ENCODE measurements around the gene GRIN3B. TPM values are rescaled to one million over a fixed set of nuclear protein-coding genes. Genes with fewer than 3 reads are reported as not detected.

GRIN3B gene
- total RNA-seq, 4 donors from 2014 or later: 0.24 TPM; not detected in 3

DNA sequence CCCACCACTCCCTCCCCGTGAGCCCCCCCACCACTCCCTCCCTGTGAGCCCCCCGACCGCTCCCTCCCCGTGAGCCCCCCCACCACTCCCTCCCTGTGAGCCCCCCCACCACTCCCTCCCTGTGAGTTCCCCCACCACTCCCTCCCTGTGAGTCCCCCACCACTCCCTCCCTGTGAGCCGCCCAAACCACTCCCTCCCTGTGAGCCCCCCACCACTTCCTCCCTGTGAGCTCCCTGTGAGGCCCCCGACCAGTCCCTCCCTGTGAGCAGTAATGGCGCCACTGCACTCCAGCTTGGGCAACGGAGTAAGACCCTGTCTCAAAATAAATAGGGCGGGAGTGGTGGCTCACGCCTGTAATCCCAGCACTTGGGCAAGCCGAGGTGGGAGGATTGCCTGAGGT is 49.6 kb downstream of the GRIN3B start:
- TF ChIP-seq, protein P1, sequence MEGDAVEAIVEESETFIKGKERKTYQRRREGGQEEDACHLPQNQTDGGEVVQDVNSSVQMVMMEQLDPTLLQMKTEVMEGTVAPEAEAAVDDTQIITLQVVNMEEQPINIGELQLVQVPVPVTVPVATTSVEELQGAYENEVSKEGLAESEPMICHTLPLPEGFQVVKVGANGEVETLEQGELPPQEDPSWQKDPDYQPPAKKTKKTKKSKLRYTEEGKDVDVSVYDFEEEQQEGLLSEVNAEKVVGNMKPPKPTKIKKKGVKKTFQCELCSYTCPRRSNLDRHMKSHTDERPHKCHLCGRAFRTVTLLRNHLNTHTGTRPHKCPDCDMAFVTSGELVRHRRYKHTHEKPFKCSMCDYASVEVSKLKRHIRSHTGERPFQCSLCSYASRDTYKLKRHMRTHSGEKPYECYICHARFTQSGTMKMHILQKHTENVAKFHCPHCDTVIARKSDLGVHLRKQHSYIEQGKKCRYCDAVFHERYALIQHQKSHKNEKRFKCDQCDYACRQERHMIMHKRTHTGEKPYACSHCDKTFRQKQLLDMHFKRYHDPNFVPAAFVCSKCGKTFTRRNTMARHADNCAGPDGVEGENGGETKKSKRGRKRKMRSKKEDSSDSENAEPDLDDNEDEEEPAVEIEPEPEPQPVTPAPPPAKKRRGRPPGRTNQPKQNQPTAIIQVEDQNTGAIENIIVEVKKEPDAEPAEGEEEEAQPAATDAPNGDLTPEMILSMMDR (IDR thresholded peaks at IDR 0.05): no peak
- no peak for DNase-seq (ENCODE audit: low spot score)
- no peak for ATAC-seq (ENCODE audit: low FRiP score)

DNA sequence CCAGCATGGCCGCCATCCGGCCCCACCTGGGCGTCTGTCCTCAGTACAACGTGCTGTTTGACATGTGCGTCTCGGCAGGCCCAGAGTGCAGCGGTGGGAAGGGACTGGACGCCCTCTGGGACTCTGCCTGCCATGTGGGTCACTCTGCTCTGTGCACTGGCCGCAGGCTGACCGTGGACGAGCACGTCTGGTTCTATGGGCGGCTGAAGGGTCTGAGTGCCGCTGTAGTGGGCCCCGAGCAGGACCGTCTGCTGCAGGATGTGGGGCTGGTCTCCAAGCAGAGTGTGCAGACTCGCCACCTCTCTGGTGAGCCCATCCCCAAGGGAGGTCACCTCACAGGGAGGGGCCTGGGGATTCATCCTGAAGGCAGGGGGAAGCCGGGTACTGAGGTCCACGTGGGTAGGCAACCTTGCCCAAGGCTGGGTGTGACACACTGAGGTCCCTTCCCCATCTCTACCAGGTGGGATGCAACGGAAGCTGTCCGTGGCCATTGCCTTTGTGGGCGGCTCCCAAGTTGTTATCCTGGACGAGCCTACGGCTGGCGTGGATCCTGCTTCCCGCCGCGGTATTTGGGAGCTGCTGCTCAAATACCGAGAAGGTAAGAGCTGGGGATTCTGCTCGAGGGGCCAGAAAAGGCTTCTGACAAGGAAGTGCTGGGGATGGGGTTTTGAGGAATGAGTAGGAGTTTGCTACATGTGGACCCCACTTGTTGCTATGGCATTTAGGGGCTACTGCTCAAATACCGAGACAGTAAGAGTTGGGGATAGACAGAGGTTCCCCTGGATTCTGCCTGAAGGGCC is 51.0 kb downstream of the GRIN3B start:
- no peak for ATAC-seq (ENCODE audit: low FRiP score)
- DNase-seq (ENCODE audit: low spot score): no peak
- TF ChIP-seq, protein P1 (IDR thresholded peaks at IDR 0.05): no peak

DNA sequence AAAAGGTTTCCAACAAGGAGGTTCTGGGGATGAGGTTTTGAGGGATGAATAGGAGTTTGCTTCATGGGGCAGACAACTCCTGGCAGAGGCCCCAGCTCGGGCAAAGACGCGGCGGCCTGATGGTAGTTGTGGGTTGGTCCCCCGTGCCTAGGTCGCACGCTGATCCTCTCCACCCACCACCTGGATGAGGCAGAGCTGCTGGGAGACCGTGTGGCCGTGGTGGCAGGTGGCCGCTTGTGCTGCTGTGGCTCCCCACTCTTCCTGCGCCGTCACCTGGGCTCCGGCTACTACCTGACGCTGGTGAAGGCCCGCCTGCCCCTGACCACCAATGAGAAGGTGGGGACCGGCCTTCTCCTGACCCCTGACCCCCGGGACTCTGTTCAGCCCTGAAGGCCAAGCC is 51.6 kb downstream of the GRIN3B start:
- TF ChIP-seq, protein P1 (IDR thresholded peaks at IDR 0.05): no peak
- ATAC-seq (ENCODE audit: low FRiP score): no peak

DNA sequence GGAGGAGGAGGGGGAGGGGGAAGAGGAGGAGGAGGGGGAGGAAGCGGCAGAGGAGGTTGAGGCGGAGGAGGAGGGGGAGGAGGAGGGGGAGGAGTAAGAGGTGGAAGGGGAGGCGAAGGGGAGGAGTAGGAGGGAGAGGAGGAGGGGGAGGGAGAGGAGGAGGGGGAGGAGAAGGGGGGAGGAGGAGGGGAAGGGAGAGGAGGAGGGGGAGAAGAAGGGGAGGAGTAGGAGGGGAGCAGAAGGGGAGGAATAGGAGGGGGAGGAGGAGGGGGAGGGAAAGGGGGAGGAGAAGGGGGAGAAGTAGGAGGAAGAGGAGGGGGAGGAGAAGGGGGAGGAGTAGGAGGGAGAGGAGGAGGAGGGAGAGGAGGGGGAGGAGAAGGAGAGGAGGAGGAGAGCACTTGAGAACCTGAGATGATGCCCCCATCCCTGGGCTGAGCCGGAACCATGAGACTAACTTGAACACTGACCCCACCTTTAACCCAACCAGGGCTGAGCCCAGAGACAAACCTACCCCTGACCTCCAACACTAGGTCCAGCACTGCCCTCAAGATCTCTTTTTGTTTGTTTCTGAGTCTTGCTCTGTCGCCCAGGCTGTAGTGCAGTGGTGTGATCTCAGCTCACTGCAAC is 52.2 kb downstream of the GRIN3B start:
- TF ChIP-seq, protein P1 (IDR thresholded peaks at IDR 0.05): no peak
- ATAC-seq (ENCODE audit: low FRiP score): no peak
- no peak for DNase-seq (ENCODE audit: low spot score)

More for the DNA sequence above, 51.6 kb downstream of the GRIN3B start:
- DNase-seq (ENCODE audit: low spot score): no peak

DNA sequence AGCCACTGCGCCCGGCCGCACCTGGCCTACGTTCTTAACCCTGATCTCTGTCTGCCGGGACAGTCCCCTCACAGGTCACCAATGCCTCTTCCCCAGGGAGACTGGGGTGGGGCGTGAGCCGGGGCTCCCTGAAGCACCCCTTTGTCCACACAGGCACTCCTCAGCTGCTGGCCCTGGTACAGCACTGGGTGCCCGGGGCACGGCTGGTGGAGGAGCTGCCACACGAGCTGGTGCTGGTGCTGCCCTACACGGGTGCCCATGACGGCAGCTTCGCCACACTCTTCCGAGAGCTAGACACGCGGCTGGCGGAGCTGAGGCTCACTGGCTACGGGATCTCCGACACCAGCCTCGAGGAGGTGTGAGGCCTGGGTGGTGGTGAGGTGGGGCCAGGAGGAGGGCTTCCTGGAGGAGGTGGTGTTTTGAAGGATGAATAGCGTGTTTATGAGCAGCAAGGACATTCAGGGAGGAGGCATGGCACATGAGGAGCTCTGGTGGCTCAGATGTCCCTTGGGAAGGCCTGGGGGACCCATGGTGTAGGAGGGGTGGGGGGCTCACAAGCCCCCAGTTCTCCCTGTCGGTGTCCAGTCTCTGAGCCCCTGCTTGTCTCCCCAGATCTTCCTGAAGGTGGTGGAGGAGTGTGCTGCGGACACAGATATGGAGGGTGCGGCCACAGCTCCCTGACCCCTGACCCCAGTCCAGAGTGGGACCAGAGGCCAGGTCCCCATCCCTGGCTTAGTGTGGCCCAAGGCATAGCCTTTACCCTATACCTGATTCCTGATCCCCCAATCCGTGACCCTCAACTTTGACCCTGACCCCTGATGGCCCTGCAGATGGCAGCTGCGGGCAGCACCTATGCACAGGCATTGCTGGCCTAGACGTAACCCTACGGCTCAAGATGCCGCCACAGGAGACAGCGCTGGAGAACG is 53.2 kb downstream of the GRIN3B start:
- TF ChIP-seq, protein P1 (IDR thresholded peaks at IDR 0.05): no peak
- DNase-seq (ENCODE audit: low spot score): no peak
- no peak for ATAC-seq (ENCODE audit: low FRiP score)

DNA sequence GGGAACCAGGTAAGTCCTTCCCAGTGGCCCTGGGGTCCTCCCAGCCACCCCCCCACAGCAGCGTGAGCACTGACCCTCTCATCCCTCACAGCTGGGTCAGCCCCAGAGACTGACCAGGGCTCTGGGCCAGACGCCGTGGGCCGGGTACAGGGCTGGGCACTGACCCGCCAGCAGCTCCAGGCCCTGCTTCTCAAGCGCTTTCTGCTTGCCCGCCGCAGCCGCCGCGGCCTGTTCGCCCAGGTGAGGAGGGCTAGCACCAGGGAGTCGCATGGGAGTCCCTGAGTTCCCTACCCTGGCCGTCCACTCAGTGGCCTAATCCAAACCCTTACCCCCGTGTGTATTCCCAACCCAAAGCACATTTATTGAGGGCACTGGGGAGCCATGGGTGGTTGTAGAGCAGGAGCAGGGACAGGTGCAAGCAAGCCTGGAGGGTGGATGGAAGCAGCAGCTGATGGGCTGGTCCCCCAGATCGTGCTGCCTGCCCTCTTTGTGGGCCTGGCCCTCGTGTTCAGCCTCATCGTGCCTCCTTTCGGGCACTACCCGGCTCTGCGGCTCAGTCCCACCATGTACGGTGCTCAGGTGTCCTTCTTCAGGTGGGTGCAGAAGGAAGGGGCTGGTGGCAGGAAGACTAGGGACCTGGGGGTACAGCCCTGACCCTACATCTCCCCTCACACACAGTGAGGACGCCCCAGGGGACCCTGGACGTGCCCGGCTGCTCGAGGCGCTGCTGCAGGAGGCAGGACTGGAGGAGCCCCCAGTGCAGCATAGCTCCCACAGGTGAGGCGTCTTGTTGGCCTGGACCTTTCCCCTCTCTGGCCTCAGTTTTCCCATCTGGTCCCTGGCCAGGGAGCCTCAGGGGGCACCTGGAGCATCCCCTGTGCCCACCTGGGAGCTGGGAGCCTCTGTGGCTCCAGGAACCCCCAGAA is 54.1 kb downstream of the GRIN3B start:
- no peak for DNase-seq (ENCODE audit: low spot score)
- no peak for ATAC-seq (ENCODE audit: low FRiP score)
- TF ChIP-seq, protein P1 (IDR thresholded peaks at IDR 0.05): no peak
